Liver (tissue), 3 donors: ENCODE results near the gene TTLL13.

Experiments
- ATF3 ChIP-seq: IDR thresholded peaks from 2 replicates; pipeline ENCODE4 v1.6.1; 2016; ENCODE audit warnings: antibody characterized with exemption
- CTCF ChIP-seq: fragments of 150-350 bp; IDR thresholded peaks from 2 replicates; pipeline ENCODE4 v1.5.1; 2017; ENCODE audit warnings: improper control_type of control experiment, low read depth, low read length; ENCODE audit not compliant: missing input control
- TF ChIP-seq, protein P1 (sequence below): IDR thresholded peaks from 2 replicates; pipeline ENCODE4 v1.6.1; 2016; ENCODE audit warnings: antibody characterized with exemption
- donor health status: healthy.
- donor health status: healthy.

GRCh38 chr15:90221246-90221900 is 28.0 kb upstream of the TTLL13 start:
- TF ChIP-seq CTCF (peak; percentile 84), ATF3 (no peak)
- TF ChIP-seq, protein P1, sequence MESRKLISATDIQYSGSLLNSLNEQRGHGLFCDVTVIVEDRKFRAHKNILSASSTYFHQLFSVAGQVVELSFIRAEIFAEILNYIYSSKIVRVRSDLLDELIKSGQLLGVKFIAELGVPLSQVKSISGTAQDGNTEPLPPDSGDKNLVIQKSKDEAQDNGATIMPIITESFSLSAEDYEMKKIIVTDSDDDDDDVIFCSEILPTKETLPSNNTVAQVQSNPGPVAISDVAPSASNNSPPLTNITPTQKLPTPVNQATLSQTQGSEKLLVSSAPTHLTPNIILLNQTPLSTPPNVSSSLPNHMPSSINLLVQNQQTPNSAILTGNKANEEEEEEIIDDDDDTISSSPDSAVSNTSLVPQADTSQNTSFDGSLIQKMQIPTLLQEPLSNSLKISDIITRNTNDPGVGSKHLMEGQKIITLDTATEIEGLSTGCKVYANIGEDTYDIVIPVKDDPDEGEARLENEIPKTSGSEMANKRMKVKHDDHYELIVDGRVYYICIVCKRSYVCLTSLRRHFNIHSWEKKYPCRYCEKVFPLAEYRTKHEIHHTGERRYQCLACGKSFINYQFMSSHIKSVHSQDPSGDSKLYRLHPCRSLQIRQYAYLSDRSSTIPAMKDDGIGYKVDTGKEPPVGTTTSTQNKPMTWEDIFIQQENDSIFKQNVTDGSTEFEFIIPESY, result no peak
